HG03025 (cell line): ENCODE measurements around the gene BRIP1.
"Not testable (repeated sequence)": the region's sequence is repeated elsewhere in the genome, so short reads cannot be mapped to it uniquely, and the experiment has no call there.

ENCODE experiments used
- ATAC-seq: cut with Tn5 transposase; IDR thresholded peaks from one replicate; pipeline ENCODE4 v1.9.1; 2021; ENCODE audit warnings: mild to moderate bottlenecking, moderate library complexity; ENCODE audit not compliant: unreplicated experiment, low FRiP score

Gene BRIP1

DNA sequence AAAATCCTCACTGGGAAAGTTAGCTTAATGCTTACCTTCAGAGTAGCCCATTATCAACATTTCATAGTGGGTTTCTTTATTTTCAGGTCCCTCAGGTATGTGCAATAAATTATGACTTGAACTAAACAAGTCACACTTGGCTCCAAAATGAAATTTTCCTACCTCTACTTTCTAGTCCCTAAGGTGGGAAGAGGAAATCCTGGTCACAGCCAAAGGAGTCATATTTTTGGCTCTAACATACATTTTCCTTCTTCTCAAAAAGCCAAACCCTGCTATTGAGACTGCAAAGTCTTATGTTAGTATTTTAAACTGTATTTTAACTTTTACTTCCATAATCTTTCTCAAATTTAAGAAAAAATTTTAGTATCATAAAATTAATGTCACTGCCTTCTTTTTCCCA lies 128.9 kb downstream of the BRIP1 start:
- no peak for ATAC-seq

DNA sequence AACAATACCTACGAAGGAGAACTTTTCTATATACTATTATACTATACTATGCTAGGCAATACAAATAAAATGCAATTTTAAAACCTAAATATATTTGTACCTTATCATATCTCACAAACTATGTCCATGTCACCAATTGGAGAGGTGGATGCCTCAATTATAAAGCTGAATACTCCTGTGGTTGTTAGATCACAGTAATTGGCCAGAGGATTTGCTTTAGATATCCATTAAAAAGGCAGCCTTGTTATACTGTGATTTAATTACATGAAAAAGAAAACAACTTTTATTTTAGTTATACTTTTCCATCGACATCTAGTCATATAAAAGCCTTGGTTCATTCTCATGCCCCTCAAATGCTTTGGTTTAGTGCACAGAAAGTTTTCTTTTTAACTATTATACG lies 129.3 kb downstream of the BRIP1 start:
- no peak for ATAC-seq

DNA sequence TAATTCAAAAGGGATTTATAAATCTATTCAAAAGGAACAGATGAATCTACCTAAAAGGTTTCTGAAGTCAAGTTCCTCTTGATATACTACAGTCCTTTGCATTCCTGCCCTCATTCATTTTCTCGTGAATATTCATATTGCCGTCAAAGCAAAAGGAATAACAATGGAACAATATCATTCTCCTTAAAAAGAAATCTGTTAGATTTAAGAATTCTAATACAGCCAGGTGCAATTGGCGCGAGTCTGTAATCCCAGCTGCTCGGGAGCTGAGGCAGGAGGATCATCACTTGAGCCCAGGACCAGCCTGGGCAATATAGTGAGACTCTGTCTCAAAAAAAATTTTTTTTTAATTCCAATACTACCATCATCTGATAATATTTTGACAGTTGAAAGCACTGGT lies 130.3 kb downstream of the BRIP1 start:
- ATAC-seq, result no peak

DNA sequence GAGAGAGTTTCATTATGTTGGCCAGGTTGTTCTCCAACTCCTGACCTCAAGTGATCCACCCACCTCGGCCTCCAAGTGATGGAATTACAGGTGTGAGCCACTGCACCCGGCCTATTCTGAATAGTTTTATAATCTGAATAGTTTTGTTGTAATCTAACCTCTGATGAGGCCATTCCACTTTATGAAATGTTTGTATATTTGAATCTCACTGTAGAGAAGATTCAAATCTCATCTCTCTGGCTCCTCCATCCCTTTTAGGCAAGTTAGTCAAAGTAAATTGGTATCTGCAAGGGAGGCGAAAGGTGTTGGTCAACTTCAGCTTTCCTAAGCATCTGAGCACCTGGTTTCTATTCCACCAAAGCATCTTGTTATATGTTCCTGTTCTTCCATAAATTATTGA lies 131.2 kb downstream of the BRIP1 start:
- ATAC-seq, result no peak

DNA sequence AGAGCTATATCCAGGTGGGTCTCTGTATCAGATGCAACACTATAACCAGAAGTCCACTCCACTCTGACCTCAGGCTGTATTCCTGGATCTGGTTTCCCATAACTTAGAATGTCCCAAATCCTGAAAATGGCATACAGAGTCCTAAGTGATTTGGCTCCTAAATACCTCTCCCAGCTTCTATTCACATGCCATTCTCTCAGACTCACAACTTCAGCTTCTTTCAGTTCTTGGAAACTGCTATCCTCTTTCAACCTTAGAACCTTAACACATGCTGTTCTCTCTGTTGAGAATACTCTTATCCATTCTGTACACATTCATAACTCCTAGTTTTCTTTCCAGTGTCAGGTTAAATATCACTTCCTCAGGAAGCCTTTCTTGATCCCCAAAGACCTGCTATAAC lies 132.0 kb downstream of the BRIP1 start:
- ATAC-seq, result no peak

DNA sequence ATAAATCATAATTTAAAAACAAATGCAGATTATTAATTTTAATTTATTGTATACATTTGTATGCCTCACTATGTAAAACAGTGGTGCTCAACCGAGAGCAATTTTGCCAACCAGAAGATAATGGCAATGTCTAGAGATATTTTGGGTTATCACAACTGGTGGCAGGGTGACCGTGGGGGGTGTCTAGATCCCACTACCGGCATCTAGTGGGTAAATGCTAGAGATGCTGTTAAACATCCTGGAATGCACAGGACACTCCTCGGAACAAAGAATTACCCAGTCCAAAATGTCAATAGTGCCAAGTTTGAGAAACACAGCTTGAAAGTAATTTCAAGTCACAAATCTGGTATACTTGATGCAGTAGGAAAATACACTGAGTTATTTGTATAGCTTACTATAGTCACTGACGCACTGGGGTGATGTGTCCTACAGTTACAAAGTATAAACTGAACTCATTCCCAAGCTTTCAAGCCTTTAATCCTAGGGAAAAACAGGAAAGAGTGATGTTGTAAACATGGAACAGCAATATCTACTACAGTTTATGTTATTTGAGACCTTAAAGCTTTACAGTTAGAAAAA lies 133.5 kb downstream of the BRIP1 start:
- ATAC-seq, result no peak

DNA sequence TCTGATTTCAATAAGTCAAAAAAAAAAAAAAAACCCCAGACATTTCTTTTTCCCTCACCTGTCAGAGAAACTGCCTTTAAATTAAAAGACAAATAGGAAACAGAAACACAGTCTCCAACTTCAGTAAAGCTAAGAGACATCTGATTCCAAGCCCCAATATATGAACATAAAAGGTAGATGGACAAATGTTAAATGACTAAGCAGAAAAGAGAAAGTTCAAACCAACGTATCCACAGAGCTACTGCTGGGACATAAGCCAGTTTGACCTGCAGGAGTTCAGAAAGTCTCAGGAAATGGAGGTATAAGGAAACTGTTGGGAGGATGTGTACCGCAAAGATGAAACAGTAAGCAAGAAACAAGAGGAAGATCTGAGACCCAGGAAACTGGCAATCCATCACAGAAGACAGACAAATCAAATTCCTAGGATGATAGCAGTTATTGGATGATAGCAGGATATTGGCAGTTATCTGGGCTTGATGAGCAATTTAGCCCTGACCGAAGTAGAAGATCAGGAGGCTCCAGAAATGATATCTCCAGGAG lies 135.0 kb downstream of the BRIP1 start:
- ATAC-seq, result no peak

DNA sequence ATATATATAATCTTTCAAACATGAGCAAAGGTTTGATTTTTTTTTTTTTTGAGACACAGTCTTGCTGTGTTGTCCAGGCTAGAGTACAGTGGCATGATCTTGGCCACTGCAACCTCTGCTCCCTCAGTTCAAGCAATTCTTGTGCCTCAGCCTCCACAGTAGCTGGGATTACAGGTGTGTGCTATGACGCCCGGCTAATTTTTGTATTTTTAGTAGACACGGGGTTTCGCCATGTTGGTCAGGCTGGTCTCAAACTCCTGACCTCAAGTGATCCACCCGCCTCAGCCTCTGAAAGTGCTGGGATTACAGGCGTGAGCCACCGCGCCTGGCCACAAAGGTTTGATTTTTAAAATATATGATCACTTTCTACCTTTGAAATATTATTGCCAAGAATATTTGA lies 135.5 kb downstream of the BRIP1 start:
- ATAC-seq, result not testable (repeated sequence)

DNA sequence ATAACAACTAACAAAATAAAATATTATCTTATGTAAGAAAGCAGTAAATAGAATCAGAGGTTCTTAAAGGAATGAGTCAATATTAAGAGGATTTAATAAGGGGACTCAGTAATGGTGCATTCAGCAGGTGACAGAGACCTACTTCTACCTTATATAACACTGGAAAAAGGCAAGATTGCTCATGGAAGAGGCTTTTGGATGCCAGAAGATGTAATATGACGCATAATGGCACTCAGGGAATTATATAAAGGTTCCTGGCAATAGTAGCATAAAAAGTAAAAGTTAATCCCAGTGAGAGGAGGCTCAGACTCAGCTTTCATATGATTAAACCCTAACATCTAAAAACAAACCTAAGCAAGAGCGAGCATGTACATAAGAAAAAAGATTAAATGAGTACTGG lies 136.4 kb downstream of the BRIP1 start:
- ATAC-seq, result no peak

DNA sequence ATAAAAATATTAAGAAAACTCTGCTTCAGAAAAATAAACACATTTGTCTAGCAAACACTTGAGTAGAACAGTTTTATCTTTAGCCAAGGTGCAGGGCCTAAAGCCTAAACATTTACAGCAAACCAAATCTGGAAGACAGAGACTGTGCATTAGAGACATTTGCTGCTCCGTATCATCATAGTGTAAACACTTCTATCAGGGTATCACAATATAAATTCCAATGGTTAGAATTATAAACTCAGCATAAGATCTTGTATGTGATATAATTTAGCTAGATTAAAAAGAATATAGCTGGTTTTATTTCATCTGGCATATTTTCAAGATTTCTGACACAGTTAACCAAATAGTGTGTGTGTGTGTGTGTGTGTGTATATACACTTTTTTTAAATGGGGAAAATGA lies 138.6 kb downstream of the BRIP1 start:
- ATAC-seq, result no peak

DNA sequence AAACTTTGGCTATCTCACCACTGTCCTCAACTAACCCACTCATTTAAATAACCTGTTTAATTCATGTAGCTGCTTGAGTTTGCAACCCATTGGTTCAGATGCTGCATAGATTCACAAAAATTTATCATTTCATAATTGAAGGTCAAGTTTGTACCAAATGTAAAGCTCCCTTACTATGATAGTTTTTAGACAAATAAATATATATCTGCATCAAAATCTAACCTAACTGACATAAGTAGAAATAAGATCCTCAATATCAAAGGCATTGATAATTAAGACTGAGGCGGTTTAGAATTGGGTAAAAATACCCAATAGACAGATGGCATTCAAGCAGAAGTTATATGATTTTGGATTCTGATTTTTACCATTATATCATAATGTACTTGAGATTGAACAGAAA lies 139.4 kb downstream of the BRIP1 start:
- ATAC-seq, result no peak

DNA sequence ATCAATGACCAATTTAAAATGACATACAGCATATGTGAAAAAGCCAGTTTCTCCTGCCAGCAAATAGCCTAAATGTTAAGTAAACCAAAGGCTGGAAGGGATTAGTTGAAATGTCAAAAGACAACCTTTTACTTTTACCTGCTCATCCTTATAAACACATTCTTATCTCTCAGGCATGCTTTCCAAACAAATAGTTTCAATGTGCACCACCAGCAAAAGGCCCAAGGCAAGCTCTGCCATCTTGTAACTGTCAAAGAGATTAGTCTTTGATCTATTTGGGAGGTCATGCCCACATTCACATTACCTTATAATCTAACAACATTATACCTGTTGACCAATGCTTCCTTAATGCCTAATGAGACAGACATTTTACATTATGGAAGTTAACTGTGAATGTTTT lies 140.1 kb downstream of the BRIP1 start:
- ATAC-seq, result no peak

DNA sequence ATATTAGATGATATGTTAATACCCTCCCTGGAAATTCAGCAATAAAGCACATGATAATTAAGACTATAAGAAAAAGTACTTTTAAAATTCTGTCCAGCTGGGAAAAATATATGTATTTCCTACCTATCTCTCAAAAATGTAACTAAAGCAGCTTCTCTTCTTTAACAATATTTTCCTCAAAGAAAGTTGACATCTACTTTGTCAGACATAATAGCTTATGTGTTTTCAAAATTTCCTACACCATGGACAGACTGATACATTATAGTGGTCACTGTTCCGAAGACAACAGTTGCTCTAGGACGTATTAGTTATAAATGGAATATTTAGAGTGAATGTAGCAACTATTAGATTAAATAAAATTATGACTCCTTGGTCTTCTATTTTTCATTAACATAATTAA lies 140.9 kb downstream of the BRIP1 start:
- ATAC-seq, result no peak

DNA sequence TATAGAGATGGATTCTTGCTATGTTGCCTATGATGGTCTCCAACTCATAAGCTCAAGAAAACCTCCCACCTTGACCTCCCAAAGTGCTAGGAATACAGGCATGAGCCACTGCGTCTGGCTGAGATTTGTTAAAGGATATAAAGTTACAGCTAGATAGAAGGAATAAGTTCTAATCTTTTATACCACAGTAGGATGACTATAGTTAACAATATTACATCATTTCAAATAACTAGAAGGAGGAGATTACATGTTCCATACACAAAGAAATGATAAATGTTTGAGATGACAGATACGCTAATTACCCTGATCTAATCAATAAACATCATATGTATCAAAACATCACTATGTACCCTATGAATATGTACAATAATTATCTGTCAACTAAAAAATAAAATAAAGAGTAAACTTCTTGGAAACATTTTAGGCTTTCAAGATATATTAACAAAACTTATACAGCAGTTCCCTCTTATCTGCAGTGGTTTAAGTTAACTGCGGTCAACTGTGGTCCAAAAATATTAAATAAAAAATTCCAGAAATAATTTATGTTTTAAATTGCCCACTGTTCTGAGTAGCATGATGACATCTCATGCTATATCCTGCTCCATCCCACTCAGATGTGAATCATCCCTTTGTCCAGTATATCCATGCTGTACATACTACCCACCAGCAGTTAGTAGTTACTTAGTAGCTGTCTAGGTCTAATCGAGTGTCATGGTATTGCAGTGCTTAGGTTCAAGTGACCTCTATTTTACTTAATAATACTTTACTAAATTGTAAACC lies 143.1 kb downstream of the BRIP1 start:
- ATAC-seq, result no peak

DNA sequence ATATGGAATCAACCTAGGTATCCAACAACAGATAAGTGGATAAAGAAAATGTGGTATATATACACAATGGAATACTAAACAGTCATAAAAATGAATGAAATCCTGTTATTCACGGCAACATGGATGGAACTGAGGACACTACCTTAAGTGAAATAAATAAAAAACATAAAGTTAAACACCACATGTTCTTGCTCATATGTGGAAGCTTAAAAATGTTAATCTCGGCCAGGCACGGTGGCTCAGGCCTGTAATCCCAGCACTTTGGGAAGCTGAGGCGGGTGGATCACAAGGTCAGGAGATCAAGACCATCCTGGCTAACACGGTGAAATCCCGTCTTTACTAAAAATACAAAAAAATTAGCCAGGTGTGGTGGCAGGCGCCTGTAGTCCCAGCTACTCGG lies 144.1 kb downstream of the BRIP1 start:
- ATAC-seq, result not testable (repeated sequence)

DNA sequence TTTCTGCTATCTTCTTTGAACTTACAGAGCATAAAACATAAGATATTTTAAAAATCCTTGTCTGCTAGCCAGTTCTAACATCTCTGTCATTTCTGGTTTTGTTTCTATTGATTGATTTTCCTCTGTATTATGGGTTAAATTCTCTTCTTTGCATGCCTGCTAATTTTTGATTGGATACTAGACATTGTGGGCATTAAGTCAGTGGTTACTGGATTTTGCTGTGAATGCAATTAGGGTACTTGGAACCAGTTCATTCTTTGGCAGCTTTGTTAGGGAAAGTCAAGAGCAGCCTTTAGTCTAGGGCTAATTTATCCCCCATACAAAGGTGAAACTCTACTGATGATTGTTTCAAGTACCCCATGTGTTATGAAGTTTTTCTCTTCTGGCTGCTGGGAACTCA lies 145.3 kb downstream of the BRIP1 start:
- ATAC-seq, result no peak

DNA sequence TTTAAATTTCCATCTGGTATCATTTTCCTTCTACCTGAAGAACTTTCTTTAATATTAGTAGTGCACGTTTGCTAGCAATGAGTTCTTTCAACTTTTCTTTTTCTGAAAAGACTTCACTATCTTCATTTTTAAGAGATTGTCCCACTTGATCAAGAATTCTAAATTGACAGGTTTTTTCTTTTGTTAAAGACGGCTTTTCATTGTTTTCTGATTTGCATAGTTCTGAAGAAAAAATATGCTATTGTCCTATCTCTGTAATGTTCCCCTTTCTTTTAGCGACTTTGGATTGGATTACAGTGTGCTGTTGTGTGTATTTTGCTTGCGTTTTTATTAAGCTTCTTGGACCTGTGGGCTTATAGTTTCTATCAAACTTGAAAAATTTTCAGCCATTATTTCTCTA lies 146.0 kb downstream of the BRIP1 start:
- ATAC-seq, result no peak

DNA sequence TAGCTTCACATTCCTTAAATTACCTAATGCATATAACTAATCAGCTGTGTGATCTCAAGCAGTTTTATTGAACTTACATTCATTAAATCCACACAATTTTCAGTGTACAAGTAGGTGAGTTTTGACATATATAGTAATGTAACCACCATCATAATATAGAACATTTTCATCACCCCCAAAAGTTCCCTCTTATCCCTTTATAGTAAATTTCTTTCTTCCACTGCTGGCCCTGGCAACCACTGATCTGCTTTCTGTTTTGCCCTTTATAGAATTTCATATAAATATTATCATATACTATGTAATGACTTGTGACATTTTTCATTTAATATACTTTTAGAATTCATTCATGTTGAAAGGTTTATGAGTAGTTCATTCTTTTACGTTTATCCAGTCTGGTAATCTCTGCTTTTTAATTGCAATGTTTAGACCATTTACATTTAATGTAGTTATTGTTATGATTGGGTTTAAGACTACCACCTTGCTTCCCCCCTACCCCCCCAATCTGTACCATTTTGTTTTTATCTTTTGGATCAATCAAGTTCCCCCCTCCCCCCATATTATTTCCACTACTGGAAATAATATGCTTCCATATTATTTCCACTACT lies 147.0 kb downstream of the BRIP1 start:
- no peak for ATAC-seq

DNA sequence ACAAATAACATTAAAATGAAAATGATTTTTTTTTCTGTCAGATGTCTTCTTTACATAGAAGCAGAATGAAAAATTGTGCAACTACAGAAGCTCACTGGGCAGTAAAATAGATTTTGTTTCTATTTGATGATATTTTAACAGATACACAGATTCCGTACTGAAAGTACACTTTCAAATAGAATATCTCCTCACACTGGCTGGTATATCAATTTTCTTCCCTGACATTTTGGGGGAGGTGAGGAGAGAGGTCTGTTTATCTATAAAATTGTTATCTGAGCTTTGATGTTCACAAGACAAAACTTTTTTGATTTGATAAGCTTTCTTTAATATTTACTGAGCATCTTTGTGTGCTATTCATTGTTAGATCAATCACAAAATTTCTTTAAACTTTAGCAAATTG lies 148.0 kb downstream of the BRIP1 start:
- no peak for ATAC-seq

DNA sequence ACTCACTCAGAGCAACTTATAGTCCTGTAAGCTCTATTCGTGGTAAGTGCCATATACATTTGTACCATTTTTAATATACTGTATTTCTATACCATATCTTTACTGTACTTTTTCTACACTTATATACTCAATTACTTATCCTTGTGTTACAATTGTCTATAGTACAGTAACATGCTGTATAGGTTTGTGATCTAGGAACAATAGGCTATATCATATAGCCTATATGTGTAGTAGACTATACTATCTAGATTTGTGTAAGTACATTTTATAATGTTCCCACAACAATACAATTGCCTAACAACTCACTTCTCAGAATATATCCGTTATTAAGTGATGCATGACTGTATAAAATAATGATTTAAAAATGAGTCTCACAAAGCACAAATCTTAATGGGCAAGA lies 149.0 kb downstream of the BRIP1 start:
- no peak for ATAC-seq

DNA sequence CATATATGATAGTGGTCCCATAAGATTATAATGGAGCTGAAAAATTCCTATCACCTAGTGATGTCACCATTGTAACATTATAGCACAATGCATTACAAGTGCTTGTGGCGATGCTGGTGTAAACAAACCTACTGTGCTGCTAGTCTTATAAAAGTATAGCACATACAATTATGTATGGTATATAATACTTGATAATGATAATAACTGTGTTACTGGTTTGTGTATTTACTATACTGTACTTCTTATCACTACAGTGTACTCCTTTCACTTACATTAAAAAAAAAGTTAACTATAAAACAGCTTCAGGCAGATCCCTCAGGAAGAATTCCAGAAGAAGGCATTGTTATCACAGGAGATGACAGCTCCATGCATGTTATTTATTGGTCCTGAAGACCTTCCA lies 150.3 kb downstream of the BRIP1 start:
- ATAC-seq, result no peak

DNA sequence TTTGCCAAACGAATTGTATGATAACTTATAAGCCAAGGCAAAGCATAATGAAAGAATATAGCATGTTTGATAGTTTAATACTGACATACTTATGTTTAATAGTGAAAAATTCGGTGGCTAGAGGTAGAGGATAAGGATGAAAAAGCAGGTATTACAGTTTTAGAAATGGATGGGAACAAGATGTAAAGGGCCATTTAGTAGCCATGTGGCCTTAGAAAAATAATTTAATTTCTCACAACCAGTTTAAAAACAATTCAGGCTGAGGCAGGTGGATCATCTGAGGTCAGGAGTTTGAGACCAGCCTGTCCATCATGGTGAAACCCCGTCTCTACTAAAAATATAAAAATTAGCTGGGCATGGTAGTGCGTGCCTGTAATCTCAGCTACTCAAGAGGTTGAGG lies 152.8 kb downstream of the BRIP1 start:
- ATAC-seq, result no peak
